HEK293 (cell line): Measurements from ENCODE around the gene MRPL34.

Source experiments
- ATF2 ChIP-seq: fragments of 450-650 bp; formaldehyde crosslinking; IDR thresholded peaks from 2 replicates; pipeline ENCODE4 v1.5.1; 2016; ENCODE audit warnings: missing biosample characterization, missing genetic modification characterization, low read depth
- GFI1B ChIP-seq: fragments of 450-650 bp; formaldehyde crosslinking; IDR thresholded peaks from 2 replicates; pipeline ENCODE4 v1.5.1; 2016; ENCODE audit warnings: missing biosample characterization, missing genetic modification characterization
- GLIS2 ChIP-seq: fragments of 450-650 bp; formaldehyde crosslinking; IDR thresholded peaks from 2 replicates; pipeline ENCODE4 v1.5.1; 2016; ENCODE audit warnings: missing biosample characterization, missing genetic modification characterization
- MEIS1 ChIP-seq: sonication (generic); formaldehyde crosslinking; IDR thresholded peaks from 2 replicates; pipeline ENCODE4 v1.8.1; 2022; ENCODE audit warnings: missing genetic modification reagents, mild to moderate bottlenecking, borderline replicate concordance
- OSR2 ChIP-seq: fragments of 450-650 bp; formaldehyde crosslinking; IDR thresholded peaks from 2 replicates; pipeline ENCODE4 v1.5.1; 2016; ENCODE audit warnings: missing biosample characterization, missing genetic modification characterization
- OVOL3 ChIP-seq: fragments of 450-650 bp; formaldehyde crosslinking; IDR thresholded peaks from 2 replicates; pipeline ENCODE4 v1.5.1; 2016; ENCODE audit warnings: missing biosample characterization, missing genetic modification characterization
- SCRT1 ChIP-seq: fragments of 450-650 bp; formaldehyde crosslinking; IDR thresholded peaks from 2 replicates; pipeline ENCODE4 v1.5.1; 2016; ENCODE audit warnings: missing biosample characterization, missing genetic modification characterization, borderline replicate concordance
- TRIM28 ChIP-seq: IDR thresholded peaks from 2 replicates; pipeline ENCODE4 v1.6.1; 2011; ENCODE audit warnings: low read length, control low read depth, borderline replicate concordance
- ZBTB20 ChIP-seq: fragments of 450-650 bp; formaldehyde crosslinking; IDR thresholded peaks from 2 replicates; pipeline ENCODE4 v1.5.1; 2016; ENCODE audit warnings: missing biosample characterization, missing genetic modification characterization
- ZBTB49 ChIP-seq: fragments of 450-650 bp; formaldehyde crosslinking; IDR thresholded peaks from 2 replicates; pipeline ENCODE4 v1.5.1; 2016; ENCODE audit warnings: missing biosample characterization, missing genetic modification characterization, low read depth
- ZEB2 ChIP-seq: fragments of 450-650 bp; formaldehyde crosslinking; IDR thresholded peaks from 2 replicates; pipeline ENCODE4 v1.5.1; 2016; ENCODE audit warnings: missing biosample characterization, missing genetic modification characterization
- ZFHX2 ChIP-seq: fragments of 450-650 bp; formaldehyde crosslinking; conservative IDR thresholded peaks from 2 replicates; pipeline ENCODE4 v1.5.1; 2016; ENCODE audit warnings: missing biosample characterization, missing genetic modification characterization
- ZFP3 ChIP-seq: fragments of 450-650 bp; formaldehyde crosslinking; IDR thresholded peaks from 2 replicates; pipeline ENCODE4 v1.5.1; 2016; ENCODE audit warnings: low read depth, missing biosample characterization, missing genetic modification characterization
- ZFP69B ChIP-seq: fragments of 450-650 bp; formaldehyde crosslinking; IDR thresholded peaks from 2 replicates; pipeline ENCODE4 v1.5.1; 2016; ENCODE audit warnings: missing biosample characterization, missing genetic modification characterization
- ZIC2 ChIP-seq: fragments of 450-650 bp; formaldehyde crosslinking; IDR thresholded peaks from 2 replicates; pipeline ENCODE4 v1.5.1; 2016; ENCODE audit warnings: missing biosample characterization, missing genetic modification characterization
- ZNF133 ChIP-seq: fragments of 450-650 bp; formaldehyde crosslinking; IDR thresholded peaks from 2 replicates; pipeline ENCODE4 v1.5.1; 2016; ENCODE audit warnings: missing biosample characterization, missing genetic modification characterization
- ZNF140 ChIP-seq: fragments of 450-650 bp; formaldehyde crosslinking; IDR thresholded peaks from 2 replicates; pipeline ENCODE4 v1.5.1; 2016; ENCODE audit warnings: missing biosample characterization, missing genetic modification characterization
- ZNF16 ChIP-seq: fragments of 450-650 bp; formaldehyde crosslinking; IDR thresholded peaks from 2 replicates; pipeline ENCODE4 v1.5.1; 2016; ENCODE audit warnings: low read depth, missing biosample characterization, missing genetic modification characterization
- ZNF184 ChIP-seq: fragments of 450-650 bp; IDR thresholded peaks from 2 replicates; pipeline ENCODE4 v1.5.1; 2018; ENCODE audit warnings: missing biosample characterization, mild to moderate bottlenecking, missing genetic modification characterization
- ZNF214 ChIP-seq: fragments of 450-650 bp; formaldehyde crosslinking; IDR thresholded peaks from 2 replicates; pipeline ENCODE4 v1.5.1; 2017; ENCODE audit warnings: missing biosample characterization, mild to moderate bottlenecking, missing genetic modification characterization, borderline replicate concordance
- ZNF239 ChIP-seq: fragments of 450-650 bp; formaldehyde crosslinking; IDR thresholded peaks from 2 replicates; pipeline ENCODE4 v1.5.1; 2016; ENCODE audit warnings: missing biosample characterization, missing genetic modification characterization
- ZNF350 ChIP-seq: fragments of 450-650 bp; formaldehyde crosslinking; IDR thresholded peaks from 2 replicates; pipeline ENCODE4 v1.5.0; 2017; ENCODE audit warnings: missing biosample characterization, mild to moderate bottlenecking, missing genetic modification characterization
- ZNF529 ChIP-seq: fragments of 450-650 bp; formaldehyde crosslinking; IDR thresholded peaks from 2 replicates; pipeline ENCODE4 v1.5.1; 2017; ENCODE audit warnings: missing genetic modification characterization, missing biosample characterization; ENCODE audit not compliant: insufficient replicate concordance
- ZNF530 ChIP-seq: fragments of 450-650 bp; formaldehyde crosslinking; IDR thresholded peaks from 2 replicates; pipeline ENCODE4 v1.5.1; 2016; ENCODE audit warnings: low read depth, missing biosample characterization, missing genetic modification characterization
- ZNF558 ChIP-seq: fragments of 450-650 bp; formaldehyde crosslinking; IDR thresholded peaks from 2 replicates; pipeline ENCODE4 v1.5.1; 2016; ENCODE audit warnings: missing biosample characterization, missing genetic modification characterization
- ZNF571 ChIP-seq: fragments of 450-650 bp; formaldehyde crosslinking; IDR thresholded peaks from 2 replicates; pipeline ENCODE4 v1.5.0; 2017; ENCODE audit warnings: missing biosample characterization, missing genetic modification characterization
- ZNF585B ChIP-seq: fragments of 450-650 bp; formaldehyde crosslinking; IDR thresholded peaks from 2 replicates; pipeline ENCODE4 v1.5.1; 2016; ENCODE audit warnings: missing biosample characterization, missing genetic modification characterization
- ZNF596 ChIP-seq: fragments of 450-650 bp; IDR thresholded peaks from 2 replicates; pipeline ENCODE4 v1.5.0; 2018; ENCODE audit warnings: missing biosample characterization, mild to moderate bottlenecking, missing genetic modification characterization, moderate library complexity
- ZNF707 ChIP-seq: fragments of 450-650 bp; formaldehyde crosslinking; IDR thresholded peaks from 2 replicates; pipeline ENCODE4 v1.5.1; 2016; ENCODE audit warnings: missing biosample characterization, missing genetic modification characterization
- ZNF785 ChIP-seq: fragments of 450-650 bp; formaldehyde crosslinking; IDR thresholded peaks from 2 replicates; pipeline ENCODE4 v1.5.1; 2016; ENCODE audit warnings: missing biosample characterization, missing genetic modification characterization
- TF ChIP-seq, protein P1 (sequence below): fragments of 450-650 bp; formaldehyde crosslinking; IDR thresholded peaks from 2 replicates; pipeline ENCODE4 v1.5.0; 2017; ENCODE audit warnings: missing biosample characterization, missing genetic modification characterization, borderline replicate concordance
- TF ChIP-seq, protein P2 (sequence below): fragments of 450-650 bp; formaldehyde crosslinking; IDR thresholded peaks from 2 replicates; pipeline ENCODE4 v1.5.1; 2016; ENCODE audit warnings: missing biosample characterization, missing genetic modification characterization

The MRPL34 gene

DNA sequence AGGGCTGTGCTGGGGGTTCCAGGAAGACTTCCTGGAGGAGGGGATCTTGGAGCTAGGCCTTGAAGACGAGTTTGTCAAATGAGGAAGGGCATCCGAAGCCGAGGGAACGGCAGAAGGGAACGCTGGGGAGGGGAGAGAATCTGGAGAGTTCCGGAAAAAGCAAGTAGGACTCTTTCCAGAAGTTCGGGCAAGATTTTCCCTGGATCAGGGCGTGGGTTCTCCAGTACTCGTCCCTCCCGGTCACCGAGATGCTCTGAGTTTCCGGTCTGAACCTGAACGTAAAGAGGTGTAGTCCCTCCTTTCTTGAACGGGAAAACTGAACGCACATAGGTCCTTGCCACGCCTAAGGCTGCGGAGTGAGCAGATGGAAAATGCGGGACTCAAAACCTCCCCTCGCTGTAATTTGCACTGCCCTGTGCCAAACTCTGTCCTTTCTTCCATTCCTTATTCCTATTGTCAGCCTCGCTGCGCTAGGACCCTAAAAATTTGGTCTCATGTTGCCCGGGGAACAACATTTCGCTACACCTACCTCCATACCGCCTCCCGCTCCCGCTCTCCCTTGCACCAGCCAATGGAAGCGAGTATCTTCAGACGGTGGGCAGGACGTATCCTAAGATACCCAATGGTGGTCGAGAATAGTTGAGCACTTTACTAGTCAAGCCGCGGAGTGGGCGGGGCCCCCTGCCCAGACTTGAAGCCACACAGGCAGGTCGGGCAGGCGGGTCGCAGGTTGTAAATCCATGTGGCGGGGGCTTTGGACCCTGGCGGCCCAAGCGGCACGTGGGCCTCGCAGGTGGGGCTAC lies 31.4 kb downstream of the MRPL34 start, which contains the start of gene GTPBP3 (continued):
- TF ChIP-seq ZBTB49 (tag by site-specific recombination): no peak
- TF ChIP-seq ZNF707 (tag by site-specific recombination): no peak
- TF ChIP-seq ZIC2 (tag by site-specific recombination): peak; percentile 55
- peak; percentile 92 for TF ChIP-seq ZFHX2 (tag by site-specific recombination)
- peak; percentile 90 for TF ChIP-seq ZEB2 (tag by site-specific recombination)
- no peak for TF ChIP-seq ZNF214 (tag by site-specific recombination)
- peak; percentile 78 for TF ChIP-seq ZFP3 (tag by site-specific recombination)
- peak; percentile 90 for TF ChIP-seq SCRT1 (tag by site-specific recombination)
- TF ChIP-seq ZNF785 (tag by site-specific recombination): no peak
- peak; percentile 92 for TF ChIP-seq OVOL3 (tag by site-specific recombination)
- peak; percentile 86; the same call in 1 of the 2 replicates for TF ChIP-seq ZNF558 (tag by site-specific recombination)
- TF ChIP-seq GLIS2 (tag by site-specific recombination): peak; percentile 75
- TF ChIP-seq ZNF585B (tag by site-specific recombination): no peak
- TF ChIP-seq ZNF184 (tag by site-specific recombination): peak; percentile 75; the same call in 1 of the 2 replicates
- TF ChIP-seq ZNF140 (tag by site-specific recombination): no peak
- no peak for TF ChIP-seq ZNF133 (tag by site-specific recombination)
- no peak for TF ChIP-seq ZNF529 (tag by site-specific recombination)
- TF ChIP-seq TRIM28: peak; percentile 97
- TF ChIP-seq ZNF16 (tag by site-specific recombination): no peak; the same call in 1 of the 2 replicates
- TF ChIP-seq ZNF571 (tag by site-specific recombination): no peak
- TF ChIP-seq OSR2 (tag by site-specific recombination): peak; percentile 55
- no peak for TF ChIP-seq ZNF530
- no peak for TF ChIP-seq MEIS1 (CRISPR knock-in tag)
- TF ChIP-seq, protein P1, sequence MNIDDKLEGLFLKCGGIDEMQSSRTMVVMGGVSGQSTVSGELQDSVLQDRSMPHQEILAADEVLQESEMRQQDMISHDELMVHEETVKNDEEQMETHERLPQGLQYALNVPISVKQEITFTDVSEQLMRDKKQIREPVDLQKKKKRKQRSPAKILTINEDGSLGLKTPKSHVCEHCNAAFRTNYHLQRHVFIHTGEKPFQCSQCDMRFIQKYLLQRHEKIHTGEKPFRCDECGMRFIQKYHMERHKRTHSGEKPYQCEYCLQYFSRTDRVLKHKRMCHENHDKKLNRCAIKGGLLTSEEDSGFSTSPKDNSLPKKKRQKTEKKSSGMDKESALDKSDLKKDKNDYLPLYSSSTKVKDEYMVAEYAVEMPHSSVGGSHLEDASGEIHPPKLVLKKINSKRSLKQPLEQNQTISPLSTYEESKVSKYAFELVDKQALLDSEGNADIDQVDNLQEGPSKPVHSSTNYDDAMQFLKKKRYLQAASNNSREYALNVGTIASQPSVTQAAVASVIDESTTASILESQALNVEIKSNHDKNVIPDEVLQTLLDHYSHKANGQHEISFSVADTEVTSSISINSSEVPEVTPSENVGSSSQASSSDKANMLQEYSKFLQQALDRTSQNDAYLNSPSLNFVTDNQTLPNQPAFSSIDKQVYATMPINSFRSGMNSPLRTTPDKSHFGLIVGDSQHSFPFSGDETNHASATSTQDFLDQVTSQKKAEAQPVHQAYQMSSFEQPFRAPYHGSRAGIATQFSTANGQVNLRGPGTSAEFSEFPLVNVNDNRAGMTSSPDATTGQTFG (tag by site-specific recombination): peak; percentile 79
- peak; percentile 91 for TF ChIP-seq ZBTB20 (tag by site-specific recombination)
- TF ChIP-seq ZNF239 (tag by site-specific recombination): peak; percentile 36; the same call in 1 of the 2 replicates
- peak; percentile 93 for TF ChIP-seq ZFP69B
- TF ChIP-seq ZNF596 (tag by site-specific recombination): no peak
- no peak; the same call in 1 of the 2 replicates for TF ChIP-seq ZNF350 (tag by site-specific recombination)
- TF ChIP-seq GFI1B: peak; percentile 19; the same call in 1 of the 2 replicates
- TF ChIP-seq, protein P2, sequence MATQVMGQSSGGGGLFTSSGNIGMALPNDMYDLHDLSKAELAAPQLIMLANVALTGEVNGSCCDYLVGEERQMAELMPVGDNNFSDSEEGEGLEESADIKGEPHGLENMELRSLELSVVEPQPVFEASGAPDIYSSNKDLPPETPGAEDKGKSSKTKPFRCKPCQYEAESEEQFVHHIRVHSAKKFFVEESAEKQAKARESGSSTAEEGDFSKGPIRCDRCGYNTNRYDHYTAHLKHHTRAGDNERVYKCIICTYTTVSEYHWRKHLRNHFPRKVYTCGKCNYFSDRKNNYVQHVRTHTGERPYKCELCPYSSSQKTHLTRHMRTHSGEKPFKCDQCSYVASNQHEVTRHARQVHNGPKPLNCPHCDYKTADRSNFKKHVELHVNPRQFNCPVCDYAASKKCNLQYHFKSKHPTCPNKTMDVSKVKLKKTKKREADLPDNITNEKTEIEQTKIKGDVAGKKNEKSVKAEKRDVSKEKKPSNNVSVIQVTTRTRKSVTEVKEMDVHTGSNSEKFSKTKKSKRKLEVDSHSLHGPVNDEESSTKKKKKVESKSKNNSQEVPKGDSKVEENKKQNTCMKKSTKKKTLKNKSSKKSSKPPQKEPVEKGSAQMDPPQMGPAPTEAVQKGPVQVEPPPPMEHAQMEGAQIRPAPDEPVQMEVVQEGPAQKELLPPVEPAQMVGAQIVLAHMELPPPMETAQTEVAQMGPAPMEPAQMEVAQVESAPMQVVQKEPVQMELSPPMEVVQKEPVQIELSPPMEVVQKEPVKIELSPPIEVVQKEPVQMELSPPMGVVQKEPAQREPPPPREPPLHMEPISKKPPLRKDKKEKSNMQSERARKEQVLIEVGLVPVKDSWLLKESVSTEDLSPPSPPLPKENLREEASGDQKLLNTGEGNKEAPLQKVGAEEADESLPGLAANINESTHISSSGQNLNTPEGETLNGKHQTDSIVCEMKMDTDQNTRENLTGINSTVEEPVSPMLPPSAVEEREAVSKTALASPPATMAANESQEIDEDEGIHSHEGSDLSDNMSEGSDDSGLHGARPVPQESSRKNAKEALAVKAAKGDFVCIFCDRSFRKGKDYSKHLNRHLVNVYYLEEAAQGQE (tag by site-specific recombination): peak; percentile 73
- TF ChIP-seq ATF2: peak; percentile 15; the same call in 1 of the 2 replicates
